ENCODE results near the gene PRR33. TPM values are rescaled to one million over a fixed set of nuclear protein-coding genes. Genes with fewer than 3 reads are reported as not detected.

The PRR33 gene
- total RNA-seq, 2 experiments from 2014 or later: not detected

DNA sequence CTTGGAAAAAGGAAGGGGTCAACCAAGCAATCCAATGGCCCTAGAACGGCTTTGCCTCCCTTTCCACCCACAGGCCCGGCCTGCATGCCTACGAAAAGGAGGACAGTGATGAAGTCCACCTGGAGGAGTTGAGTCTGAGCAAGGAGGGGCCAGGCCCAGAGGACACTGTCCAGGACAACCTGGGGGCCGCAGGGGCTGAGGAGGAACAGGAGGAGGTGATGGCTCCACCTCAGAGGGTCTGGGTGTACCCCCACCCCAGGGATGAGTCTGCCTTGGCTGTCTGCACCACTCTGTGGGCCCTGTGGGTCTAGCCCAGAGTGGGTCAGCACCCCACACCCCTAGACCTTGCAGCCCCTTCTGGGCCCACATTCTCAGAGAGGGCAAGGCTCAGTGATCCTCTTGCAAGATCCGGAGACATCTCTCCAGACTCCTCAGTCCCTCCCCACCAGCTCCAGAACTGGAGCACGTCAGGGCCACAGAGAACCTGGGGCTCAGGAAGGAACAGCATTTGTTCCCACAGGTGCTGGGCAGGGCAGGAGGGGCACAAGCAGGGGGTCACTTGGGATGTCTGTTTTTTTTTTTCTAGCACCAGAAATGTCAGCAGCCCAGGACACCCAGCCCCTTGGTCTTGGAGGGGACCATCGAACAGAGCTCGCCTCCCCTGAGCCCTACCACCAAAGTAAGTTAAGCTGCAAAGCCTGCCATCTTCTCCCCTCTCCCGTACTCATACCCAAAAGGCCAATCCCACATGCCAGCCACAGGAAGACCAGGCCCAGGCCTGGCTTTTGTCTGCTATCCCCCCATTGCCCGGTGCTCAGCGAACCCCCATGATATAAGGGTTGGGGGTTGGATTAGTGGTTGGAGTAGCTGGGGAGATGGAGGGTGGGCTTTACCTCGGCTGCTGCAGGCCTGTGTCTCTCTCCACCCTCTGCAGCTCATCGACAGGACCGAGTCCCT, 8.1 kb downstream of the PRR33 start:
- ChIA-PET CTCF (interaction anchor here (0.9 to 1.5 kb wide), 2 partner anchors 64 to 268 kb away, joined by 7 to 15 read pairs; partner anchors contain the start of gene MRPL23), POLR2A (interaction anchor here (0.7 to 4.7 kb wide), 6 partner anchors 28 to 35 kb away, joined by 3 to 23 read pairs (median 6); partner anchors contain the start of genes LSP1 and TNNT3)
- no peak for ATAC-seq (ENCODE audit: poor library complexity)
- H3K4me1 Mint-ChIP-seq (ENCODE audit: low read depth): peaks cover 25% of the 10 kb centered on the region
- intact Hi-C loops (cut with DNase I, micrococcal nuclease): loop anchor here (2.0 to 5.0 kb wide), 4 partner anchors 29 to 269 kb away; partner anchors contain the start of gene TNNT3 (in 1 of the 2)
- Histone ChIP-seq H3K27me3 (ENCODE audit: control insufficient read depth in 1 of 2, insufficient read depth in 2 of 2, low read length in 2 of 2) (no peaks in the 10 kb centered on the region), H3K36me3 (ENCODE audit: insufficient read depth, low read length) (peaks cover 70% of the 10 kb centered on the region), H3K4me3 (ENCODE audit: low read length) (no peak overlapping the region), H3K9me3 (ENCODE audit: control insufficient read depth in 1 of 2, insufficient read depth in 1 of 2, low read length in 2 of 2) (no peaks in the 10 kb centered on the region), H3K4me1 (ENCODE audit: insufficient read depth, low read length) (peaks cover 49% of the 10 kb centered on the region), H3K27ac (ENCODE audit: low read depth in 1 of 2, low read length in 2 of 2) (no peak overlapping the region)
- peaks cover 23% of the 10 kb centered on the region for H3K36me3 Mint-ChIP-seq (ENCODE audit: low read depth)
- no peak overlapping the region for H3K4me3 Mint-ChIP-seq
- no peaks in the 10 kb centered on the region for H3K27me3 Mint-ChIP-seq
- no peak overlapping the region for H3K27ac Mint-ChIP-seq
- TF ChIP-seq, protein P1, sequence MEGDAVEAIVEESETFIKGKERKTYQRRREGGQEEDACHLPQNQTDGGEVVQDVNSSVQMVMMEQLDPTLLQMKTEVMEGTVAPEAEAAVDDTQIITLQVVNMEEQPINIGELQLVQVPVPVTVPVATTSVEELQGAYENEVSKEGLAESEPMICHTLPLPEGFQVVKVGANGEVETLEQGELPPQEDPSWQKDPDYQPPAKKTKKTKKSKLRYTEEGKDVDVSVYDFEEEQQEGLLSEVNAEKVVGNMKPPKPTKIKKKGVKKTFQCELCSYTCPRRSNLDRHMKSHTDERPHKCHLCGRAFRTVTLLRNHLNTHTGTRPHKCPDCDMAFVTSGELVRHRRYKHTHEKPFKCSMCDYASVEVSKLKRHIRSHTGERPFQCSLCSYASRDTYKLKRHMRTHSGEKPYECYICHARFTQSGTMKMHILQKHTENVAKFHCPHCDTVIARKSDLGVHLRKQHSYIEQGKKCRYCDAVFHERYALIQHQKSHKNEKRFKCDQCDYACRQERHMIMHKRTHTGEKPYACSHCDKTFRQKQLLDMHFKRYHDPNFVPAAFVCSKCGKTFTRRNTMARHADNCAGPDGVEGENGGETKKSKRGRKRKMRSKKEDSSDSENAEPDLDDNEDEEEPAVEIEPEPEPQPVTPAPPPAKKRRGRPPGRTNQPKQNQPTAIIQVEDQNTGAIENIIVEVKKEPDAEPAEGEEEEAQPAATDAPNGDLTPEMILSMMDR (IDR thresholded peaks at IDR 0.05): no peak
- no peak for DNase-seq
- H3K9me3 Mint-ChIP-seq: no peaks in the 10 kb centered on the region

DNA sequence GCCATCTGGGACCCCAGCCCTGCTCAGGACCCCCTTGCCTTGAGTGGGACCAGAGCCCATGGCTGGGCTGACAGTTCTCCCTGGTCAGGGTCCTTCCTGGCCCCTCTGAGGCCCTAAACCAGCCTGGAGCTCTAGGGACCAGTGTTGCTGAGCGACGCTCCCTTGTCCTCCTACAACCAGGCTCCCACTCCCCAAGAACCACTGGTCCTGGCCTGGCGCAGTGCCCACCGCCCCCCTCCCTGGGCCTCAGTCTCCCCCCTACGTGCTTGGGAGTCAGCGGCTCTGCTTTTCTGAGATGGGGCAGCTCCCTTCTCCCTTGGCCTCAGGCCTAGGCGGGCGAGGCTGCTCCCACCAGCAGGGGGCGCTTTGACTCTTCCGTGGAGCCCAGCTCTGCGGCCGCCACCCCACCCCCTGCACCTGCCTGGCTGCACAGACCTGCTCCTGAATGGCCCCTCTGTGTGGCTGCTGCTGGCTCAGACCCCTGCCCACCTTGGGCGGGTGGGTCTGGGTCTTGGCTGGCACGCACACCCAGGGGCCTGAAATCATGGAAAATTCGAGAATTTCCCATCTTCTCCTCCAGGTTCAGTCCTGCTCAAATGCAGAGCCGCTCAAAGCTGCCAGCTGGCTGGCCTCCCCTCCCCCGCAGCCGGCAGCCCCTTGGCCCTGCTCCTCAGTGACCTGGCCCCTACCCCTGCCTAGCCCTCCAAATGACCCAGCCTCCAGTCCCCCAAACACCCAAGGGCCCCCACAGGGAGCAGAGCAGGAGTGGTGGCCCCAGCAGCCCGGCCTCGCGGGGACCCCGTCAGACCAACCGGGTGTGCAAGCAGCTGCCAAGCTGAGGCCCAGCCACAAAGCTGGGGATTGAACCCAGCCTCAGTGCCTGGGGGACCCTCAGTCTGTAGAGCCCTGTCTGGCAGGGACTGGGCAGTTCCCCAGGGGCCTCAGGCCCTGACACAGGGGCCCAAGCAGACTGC, 9.1 kb downstream of the PRR33 start:
- TF ChIP-seq, protein P1 (IDR thresholded peaks at IDR 0.05): peak; percentile 93
- ChIA-PET CTCF (interaction anchor here (0.6 to 1.7 kb wide), 21 partner anchors 12 to 269 kb away, joined by 3 to 37 read pairs (median 4); partner anchors contain the start of genes LSP1, MRPL23 and TNNI2), POLR2A (interaction anchor here (0.6 to 4.7 kb wide), 10 partner anchors 8 to 232 kb away, joined by 3 to 23 read pairs (median 4); partner anchors contain the start of genes LSP1, PRR33 and TNNT3)
- Histone ChIP-seq H3K36me3 (ENCODE audit: insufficient read depth, low read length) (peaks cover 59% of the 10 kb centered on the region), H3K4me3 (ENCODE audit: low read length) (no peak overlapping the region), H3K27me3 (ENCODE audit: control insufficient read depth in 1 of 2, insufficient read depth in 2 of 2, low read length in 2 of 2) (no peaks in the 10 kb centered on the region), H3K4me1 (ENCODE audit: insufficient read depth, low read length) (peaks cover 47% of the 10 kb centered on the region), H3K9me3 (ENCODE audit: control insufficient read depth in 1 of 2, insufficient read depth in 1 of 2, low read length in 2 of 2) (no peaks in the 10 kb centered on the region), H3K27ac (ENCODE audit: low read depth in 1 of 2, low read length in 2 of 2) (peak overlapping the region in 1 of 2 donors; percentile 29)
- H3K4me3 Mint-ChIP-seq: no peak overlapping the region
- intact Hi-C loops (cut with DNase I, micrococcal nuclease): loop anchor here (1.0 to 5.0 kb wide), 4 partner anchors 35 to 270 kb away; partner anchors contain the start of gene TNNT3 (in 1 of the 2)
- ATAC-seq (ENCODE audit: poor library complexity) (peak; percentile 91), DNase-seq (peak; percentile 71 to 92 (median 76))
- H3K27me3 Mint-ChIP-seq: no peaks in the 10 kb centered on the region
- H3K4me1 Mint-ChIP-seq (ENCODE audit: low read depth): peaks cover 15% of the 10 kb centered on the region
- no peaks in the 10 kb centered on the region for H3K9me3 Mint-ChIP-seq
- H3K27ac Mint-ChIP-seq: peak overlapping the region; percentile 57
- peaks cover 18% of the 10 kb centered on the region for H3K36me3 Mint-ChIP-seq (ENCODE audit: low read depth)

Measured in CD4-positive, alpha-beta T cell (primary cell).